HEK293 (cell line): ENCODE measurements around the gene PER1.

Experiments used
- CTCF ChIA-PET: fragments of 350-600 bp; formaldehyde crosslinking; extraction: SDS; loops from one replicate; lab custom pipeline; 2021; ENCODE audit warnings: antibody characterized with exemption; lab: Yijun Ruan, JAX
- POLR2A ChIA-PET: fragments of 300-600 bp; formaldehyde crosslinking; extraction: SDS; loops from one replicate; lab custom pipeline; 2020; ENCODE audit warnings: antibody characterized with exemption, inconsistent platforms; lab: Yijun Ruan, JAX
- H3K27ac ChIP-seq: fragments of 200-500 bp; sonication (Bioruptor generic); 2 replicates; pipeline ENCODE4 v1.5.1; 2014; ENCODE audit warnings: low read depth, low read length, control low read depth, inconsistent platforms; ENCODE audit errors: extremely low read depth
- H3K36me3 ChIP-seq, 2 experiments: fragments of 200-500 bp in 1 of 2; sonication (Bioruptor generic) in 1 of 2; 1 replicate in 1 of 2; 2 replicates in 1 of 2; pipeline ENCODE4 v1.5.1; 2014 to 2017; ENCODE audit warnings: inconsistent platforms in 2 of 2, low read length in 2 of 2; ENCODE audit not compliant: control insufficient read depth in 2 of 2, insufficient read depth in 1 of 2
- H3K4me1 ChIP-seq: fragments of 200-500 bp; sonication (Bioruptor generic); 2 replicates; pipeline ENCODE4 v1.5.1; 2014; ENCODE audit warnings: mild to moderate bottlenecking, low read length, inconsistent platforms; ENCODE audit not compliant: control insufficient read depth, insufficient read depth
- H3K4me3 ChIP-seq: 2 replicates; pipeline ENCODE4 v1.5.1; 2011; ENCODE audit warnings: low read depth, mild to moderate bottlenecking, control low read depth, low read length, moderate library complexity
- H3K9me3 ChIP-seq: fragments of 200-500 bp; sonication (Bioruptor generic); 2 replicates; pipeline ENCODE4 v1.5.1; 2014; ENCODE audit warnings: low read depth, low read length, inconsistent platforms; ENCODE audit not compliant: control insufficient read depth, insufficient read depth
- BCL11A ChIP-seq: fragments of 450-650 bp; formaldehyde crosslinking; IDR thresholded peaks from 2 replicates; pipeline ENCODE4 v1.5.1; 2016; ENCODE audit warnings: low read depth, missing biosample characterization, missing genetic modification characterization
- CTCF ChIP-seq: fragments of 450-650 bp; formaldehyde crosslinking; IDR thresholded peaks from 2 replicates; pipeline ENCODE4 v1.5.1; 2016; ENCODE audit warnings: missing biosample characterization, missing genetic modification characterization
- EGR2 ChIP-seq: fragments of 450-650 bp; formaldehyde crosslinking; IDR thresholded peaks from 2 replicates; pipeline ENCODE4 v1.5.1; 2016; ENCODE audit warnings: low read depth, missing biosample characterization, missing genetic modification characterization
- GLIS1 ChIP-seq: fragments of 450-650 bp; formaldehyde crosslinking; IDR thresholded peaks from 2 replicates; pipeline ENCODE4 v1.5.1; 2016; ENCODE audit warnings: missing biosample characterization, missing genetic modification characterization
- HIC1 ChIP-seq: fragments of 450-650 bp; formaldehyde crosslinking; IDR thresholded peaks from 2 replicates; pipeline ENCODE4 v1.5.1; 2016; ENCODE audit warnings: missing biosample characterization, missing genetic modification characterization
- MEIS1 ChIP-seq: sonication (generic); formaldehyde crosslinking; IDR thresholded peaks from 2 replicates; pipeline ENCODE4 v1.8.1; 2022; ENCODE audit warnings: missing genetic modification reagents, mild to moderate bottlenecking, borderline replicate concordance
- OSR2 ChIP-seq: fragments of 450-650 bp; formaldehyde crosslinking; IDR thresholded peaks from 2 replicates; pipeline ENCODE4 v1.5.1; 2016; ENCODE audit warnings: missing biosample characterization, missing genetic modification characterization
- SALL2 ChIP-seq: fragments of 450-650 bp; formaldehyde crosslinking; IDR thresholded peaks from 2 replicates; pipeline ENCODE4 v1.5.0; 2017; ENCODE audit warnings: missing biosample characterization, mild to moderate bottlenecking, missing genetic modification characterization, borderline replicate concordance
- ZBTB1 ChIP-seq: fragments of 450-650 bp; formaldehyde crosslinking; IDR thresholded peaks from 2 replicates; pipeline ENCODE4 v1.5.1; 2016; ENCODE audit warnings: missing biosample characterization, missing genetic modification characterization
- ZBTB20 ChIP-seq: fragments of 450-650 bp; formaldehyde crosslinking; IDR thresholded peaks from 2 replicates; pipeline ENCODE4 v1.5.1; 2016; ENCODE audit warnings: missing biosample characterization, missing genetic modification characterization
- ZBTB6 ChIP-seq: fragments of 450-650 bp; formaldehyde crosslinking; IDR thresholded peaks from 2 replicates; pipeline ENCODE4 v1.5.1; 2017; ENCODE audit warnings: missing biosample characterization, missing genetic modification characterization
- ZBTB8A ChIP-seq: fragments of 450-650 bp; formaldehyde crosslinking; IDR thresholded peaks from 2 replicates; pipeline ENCODE4 v1.5.1; 2016; ENCODE audit warnings: missing biosample characterization, missing genetic modification characterization
- ZEB2 ChIP-seq: fragments of 450-650 bp; formaldehyde crosslinking; IDR thresholded peaks from 2 replicates; pipeline ENCODE4 v1.5.1; 2016; ENCODE audit warnings: missing biosample characterization, missing genetic modification characterization
- ZFP41 ChIP-seq: fragments of 450-650 bp; formaldehyde crosslinking; IDR thresholded peaks from 2 replicates; pipeline ENCODE4 v1.5.1; 2016; ENCODE audit warnings: missing biosample characterization, missing genetic modification characterization, borderline replicate concordance
- ZNF132 ChIP-seq: fragments of 450-650 bp; formaldehyde crosslinking; IDR thresholded peaks from 2 replicates; pipeline ENCODE4 v1.5.1; 2017; ENCODE audit warnings: missing biosample characterization, missing genetic modification characterization, borderline replicate concordance
- ZNF140 ChIP-seq: fragments of 450-650 bp; formaldehyde crosslinking; IDR thresholded peaks from 2 replicates; pipeline ENCODE4 v1.5.1; 2016; ENCODE audit warnings: missing biosample characterization, missing genetic modification characterization
- ZNF174 ChIP-seq: fragments of 450-650 bp; formaldehyde crosslinking; IDR thresholded peaks from 2 replicates; pipeline ENCODE4 v1.5.0; 2017; ENCODE audit warnings: missing biosample characterization, mild to moderate bottlenecking, missing genetic modification characterization
- ZNF2 ChIP-seq: fragments of 450-650 bp; formaldehyde crosslinking; IDR thresholded peaks from 2 replicates; pipeline ENCODE4 v1.5.1; 2016; ENCODE audit warnings: missing biosample characterization, missing genetic modification characterization
- ZNF211 ChIP-seq: fragments of 450-650 bp; formaldehyde crosslinking; IDR thresholded peaks from 2 replicates; pipeline ENCODE4 v1.5.1; 2016; ENCODE audit warnings: low read depth, missing biosample characterization, missing genetic modification characterization
- ZNF266 ChIP-seq: fragments of 450-650 bp; formaldehyde crosslinking; IDR thresholded peaks from 2 replicates; pipeline ENCODE4 v1.5.1; 2016; ENCODE audit warnings: missing biosample characterization, missing genetic modification characterization, low read depth
- ZNF335 ChIP-seq: fragments of 450-650 bp; formaldehyde crosslinking; conservative IDR thresholded peaks from 2 replicates; pipeline ENCODE4 v1.5.1; 2016; ENCODE audit warnings: missing biosample characterization, missing genetic modification characterization
- ZNF530 ChIP-seq: fragments of 450-650 bp; formaldehyde crosslinking; IDR thresholded peaks from 2 replicates; pipeline ENCODE4 v1.5.1; 2016; ENCODE audit warnings: low read depth, missing biosample characterization, missing genetic modification characterization
- ZNF585B ChIP-seq: fragments of 450-650 bp; formaldehyde crosslinking; IDR thresholded peaks from 2 replicates; pipeline ENCODE4 v1.5.1; 2016; ENCODE audit warnings: missing biosample characterization, missing genetic modification characterization
- ZNF623 ChIP-seq: fragments of 450-650 bp; formaldehyde crosslinking; IDR thresholded peaks from 2 replicates; pipeline ENCODE4 v1.5.1; 2016; ENCODE audit warnings: missing biosample characterization, missing genetic modification characterization
- ZNF624 ChIP-seq: fragments of 450-650 bp; formaldehyde crosslinking; IDR thresholded peaks from 2 replicates; pipeline ENCODE4 v1.5.1; 2017; ENCODE audit warnings: missing biosample characterization, missing genetic modification characterization
- ZNF629 ChIP-seq: fragments of 450-650 bp; formaldehyde crosslinking; IDR thresholded peaks from 2 replicates; pipeline ENCODE4 v1.5.1; 2017; ENCODE audit warnings: missing biosample characterization, missing genetic modification characterization
- ZNF791 ChIP-seq: fragments of 450-650 bp; formaldehyde crosslinking; IDR thresholded peaks from 2 replicates; pipeline ENCODE4 v1.5.1; 2016; ENCODE audit warnings: missing biosample characterization, missing genetic modification characterization
- ZNF830 ChIP-seq: fragments of 450-650 bp; IDR thresholded peaks from 2 replicates; pipeline ENCODE4 v1.5.0; 2018; ENCODE audit warnings: missing biosample characterization, missing genetic modification characterization, low read depth, mild to moderate bottlenecking, moderate library complexity
- ZNF843 ChIP-seq: fragments of 450-650 bp; formaldehyde crosslinking; IDR thresholded peaks from 2 replicates; pipeline ENCODE4 v1.5.1; 2016; ENCODE audit warnings: missing biosample characterization, missing genetic modification characterization
- ZSCAN30 ChIP-seq: fragments of 450-650 bp; IDR thresholded peaks from 2 replicates; pipeline ENCODE4 v1.5.1; 2018; ENCODE audit warnings: missing biosample characterization, mild to moderate bottlenecking, missing genetic modification characterization, moderate library complexity

PER1 gene

GRCh38 chr17:8158267-8159031 is 6.2 kb upstream of the PER1 start (continued):
- TF ChIP-seq BCL11A, result peak; percentile 47; the same call in 1 of the 2 replicates
- TF ChIP-seq ZNF335 (tag by site-specific recombination), result no peak
- no peak for TF ChIP-seq ZNF624 (tag by site-specific recombination)
- peak; percentile 98 for TF ChIP-seq ZBTB8A (tag by site-specific recombination)
- TF ChIP-seq ZEB2 (tag by site-specific recombination), result peak; percentile 49; the same call in 1 of the 2 replicates
- 0 out of 2 replicates have a peak, but pooled peaks have one; percentile 26 for TF ChIP-seq HIC1 (tag by site-specific recombination)
- no peak for TF ChIP-seq OSR2 (tag by site-specific recombination)
- no peak for TF ChIP-seq ZNF843 (tag by site-specific recombination)
- no peak for TF ChIP-seq ZNF830 (tag by site-specific recombination)
- TF ChIP-seq ZNF174 (tag by site-specific recombination), result no peak
- no peak for TF ChIP-seq ZNF140 (tag by site-specific recombination)
- TF ChIP-seq ZNF530 (tag by site-specific recombination), result no peak
- TF ChIP-seq ZFP41 (tag by site-specific recombination), result no peak
- 0 out of 2 replicates have a peak, but pooled peaks have one; percentile 3 for TF ChIP-seq GLIS1
- TF ChIP-seq CTCF, result peak; percentile 57; the same call in 1 of the 2 replicates
- no peak for TF ChIP-seq ZNF623 (tag by site-specific recombination)
- TF ChIP-seq ZNF2 (tag by site-specific recombination), result peak; percentile 49; the same call in 1 of the 2 replicates
- TF ChIP-seq ZNF585B (tag by site-specific recombination), result peak; percentile 12

GRCh38 chr17:8156246-8156992 is 4.2 kb upstream of the PER1 start:
- Histone ChIP-seq H3K27ac (peak overlapping the region; percentile 69), H3K4me1 (peaks cover 31% of the 10 kb centered on the region), H3K36me3 (peaks cover 15 to 28% of the 10 kb centered on the region in 2 experiments; a peak in 2 of 3 replicates), H3K4me3 (peak overlapping the region; percentile 45), H3K9me3 (no peaks in the 10 kb centered on the region)
- CTCF ChIA-PET, result interaction anchor here (0.6 to 7.3 kb wide), 9 partner anchors 11 to 96 kb away, joined by 3 to 91 read pairs (median 5); partner anchors contain the start of gene ALOXE3
- POLR2A ChIA-PET, result interaction anchor here (0.6 to 4.6 kb wide), 20 partner anchors 9 to 299 kb away, joined by 3 to 34 read pairs (median 6); partner anchors contain the start of genes ALOXE3, AURKB, BORCS6 and CTC1
- TF ChIP-seq ZNF629 (tag by site-specific recombination) (peak; percentile 94), ZNF140 (tag by site-specific recombination) (no peak), EGR2 (tag by site-specific recombination) (peak; percentile 98), ZNF211 (tag by site-specific recombination) (no peak), ZBTB20 (no peak; the same call in 1 of the 2 replicates), ZNF791 (tag by site-specific recombination) (no peak), MEIS1 (CRISPR knock-in tag) (no peak), ZBTB1 (tag by site-specific recombination) (peak; percentile 83; the same call in 1 of the 2 replicates), ZNF266 (tag by site-specific recombination) (no peak), SALL2 (tag by site-specific recombination) (no peak), ZSCAN30 (tag by site-specific recombination) (peak; percentile 46; the same call in 1 of the 2 replicates), ZBTB6 (tag by site-specific recombination) (no peak), ZNF132 (tag by site-specific recombination) (no peak)
